IMR-90 (cell line): Measurements from ENCODE around the gene TMEM252. TPM values are rescaled to one million over a fixed set of nuclear protein-coding genes. Genes with fewer than 3 reads are reported as not detected.

Source experiments
- ATAC-seq: fragments of 200-7000 bp; cut with Tn5 transposase; 2 replicates; pipeline ENCODE4 v1.9.1; 2020; ENCODE audit warnings: low read depth, mild to moderate bottlenecking, moderate library complexity
- BruUV-seq: library from RNA; stranded (reverse); fragments of 400-500 nt; replicated peaks from 2 replicates; lab custom pipeline; 2021; lab: Mats Ljungman, UMichigan
- CTCF ChIA-PET: fragments of 300-600 bp; formaldehyde crosslinking; extraction: SDS; loops from one replicate; lab custom pipeline; 2021; ENCODE audit warnings: antibody characterized with exemption; lab: Yijun Ruan, JAX
- POLR2A ChIA-PET: fragments of 300-600 bp; sonication (Branson Sonifier 250); formaldehyde crosslinking; loops from one replicate; lab custom pipeline; 2022; ENCODE audit warnings: antibody characterized with exemption; ENCODE audit not compliant: unreplicated experiment; lab: Charles Lee
- DNase-seq: peaks from one replicate; pipeline ENCODE4 v3.0.0; 2013
- H2AFZ ChIP-seq: replicated peaks from 2 replicates; pipeline ENCODE3; 2013; ENCODE audit warnings: low read length, mild to moderate bottlenecking; ENCODE audit not compliant: poor library complexity
- H2AK5ac ChIP-seq: 2 replicates; pipeline ENCODE4 v1.6.1; 2013; ENCODE audit warnings: low read depth, low read length, inconsistent platforms
- H2AK9ac ChIP-seq: replicated peaks from 2 replicates; pipeline ENCODE3; 2013; ENCODE audit warnings: mild to moderate bottlenecking, low read depth, low read length, moderate library complexity; ENCODE audit not compliant: poor library complexity
- H2BK120ac ChIP-seq: 2 replicates; pipeline ENCODE4 v1.6.1; 2013; ENCODE audit warnings: low read depth, low read length, inconsistent platforms
- H2BK15ac ChIP-seq: 3 replicates; pipeline ENCODE4 v1.6.1; 2013; ENCODE audit warnings: low read depth, low read length, inconsistent platforms
- H2BK20ac ChIP-seq: 2 replicates; pipeline ENCODE4 v1.6.1; 2013; ENCODE audit warnings: low read depth, mild to moderate bottlenecking, inconsistent platforms, low read length, moderate library complexity
- H2BK5ac ChIP-seq: 2 replicates; pipeline ENCODE4 v1.6.1; 2013; ENCODE audit warnings: mild to moderate bottlenecking, low read depth, low read length, inconsistent platforms; ENCODE audit not compliant: poor library complexity, severe bottlenecking
- H3K14ac ChIP-seq: replicated peaks from 2 replicates; pipeline ENCODE4 v1.6.1; 2013; ENCODE audit warnings: low read depth, low read length, inconsistent platforms
- H3K18ac ChIP-seq: 2 replicates; pipeline ENCODE4 v1.6.1; 2013; ENCODE audit warnings: low read depth, low read length, control low read depth
- H3K23ac ChIP-seq: 2 replicates; pipeline ENCODE4 v1.6.1; 2013; ENCODE audit warnings: low read depth, low read length, inconsistent platforms
- H3K27ac ChIP-seq: 2 replicates; pipeline ENCODE4 v1.5.1; 2013; ENCODE audit warnings: mild to moderate bottlenecking, control low read depth, low read length; ENCODE audit not compliant: insufficient read depth
- H3K27me3 ChIP-seq: 2 replicates; pipeline ENCODE4 v1.6.1; 2013; ENCODE audit warnings: low read length; ENCODE audit not compliant: control insufficient read depth, insufficient read depth
- H3K36me3 ChIP-seq: 2 replicates; pipeline ENCODE4 v1.6.1; 2013; ENCODE audit warnings: low read length, mixed read lengths; ENCODE audit not compliant: control insufficient read depth, insufficient read depth
- H3K4ac ChIP-seq: 2 replicates; pipeline ENCODE4 v1.6.1; 2013; ENCODE audit warnings: low read depth, low read length, inconsistent platforms
- H3K4me1 ChIP-seq: 2 replicates; pipeline ENCODE4 v1.6.1; 2013; ENCODE audit warnings: low read length, mixed read lengths; ENCODE audit not compliant: control insufficient read depth, insufficient read depth
- H3K4me2 ChIP-seq: 2 replicates; pipeline ENCODE4 v1.6.1; 2013; ENCODE audit warnings: low read depth, mild to moderate bottlenecking, control low read depth, low read length, moderate library complexity
- H3K4me3 ChIP-seq: 2 replicates; pipeline ENCODE4 v1.5.1; 2013; ENCODE audit warnings: low read depth, mild to moderate bottlenecking, control low read depth, low read length, moderate library complexity; ENCODE audit not compliant: insufficient read depth
- H3K56ac ChIP-seq: 2 replicates; pipeline ENCODE4 v1.6.1; 2013; ENCODE audit warnings: low read length, inconsistent platforms; ENCODE audit not compliant: insufficient read depth; ENCODE audit errors: extremely low read depth
- H3K79me1 ChIP-seq, 2 experiments: 2 replicates each; pipeline ENCODE4 v1.6.1; 2013; ENCODE audit warnings: low read length in 2 of 2, inconsistent platforms in 1 of 2, low read depth in 1 of 2
- H3K9ac ChIP-seq: 2 replicates; pipeline ENCODE4 v1.6.1; 2013; ENCODE audit warnings: low read depth, low read length, control low read depth
- H3K9me1 ChIP-seq: 2 replicates; pipeline ENCODE4 v1.6.1; 2013; ENCODE audit warnings: low read length, inconsistent platforms; ENCODE audit not compliant: insufficient read depth
- H3K9me3 ChIP-seq: 2 replicates; pipeline ENCODE4 v1.6.1; 2013; ENCODE audit warnings: low read length; ENCODE audit not compliant: control insufficient read depth, insufficient read depth
- H4K20me1 ChIP-seq: 2 replicates; pipeline ENCODE4 v1.6.1; 2013; ENCODE audit warnings: low read length, inconsistent platforms; ENCODE audit not compliant: insufficient read depth
- H4K5ac ChIP-seq: 2 replicates; pipeline ENCODE4 v1.6.1; 2013; ENCODE audit warnings: mild to moderate bottlenecking, low read depth, low read length, control low read depth
- H4K8ac ChIP-seq, 2 experiments: 2 replicates each; pipeline ENCODE4 v1.6.1; 2013; ENCODE audit warnings: low read depth in 2 of 2, low read length in 2 of 2, control low read depth in 1 of 2, inconsistent platforms in 1 of 2
- H4K91ac ChIP-seq: 2 replicates; pipeline ENCODE4 v1.6.1; 2013; ENCODE audit warnings: low read depth, low read length, inconsistent platforms; ENCODE audit not compliant: insufficient read depth
- BHLHE40 ChIP-seq: fragments of 150-350 bp; IDR thresholded peaks from 2 replicates; pipeline ENCODE4 v1.6.1; 2016; ENCODE audit warnings: mild to moderate bottlenecking, low read depth, low read length
- CHD1 ChIP-seq: IDR thresholded peaks from 2 replicates; pipeline ENCODE4 v1.6.1; 2012; ENCODE audit warnings: low read depth, low read length, improper control_type of control experiment
- MAZ ChIP-seq: IDR thresholded peaks from 2 replicates; pipeline ENCODE4 v1.6.1; 2012; ENCODE audit warnings: low read depth, mild to moderate bottlenecking, low read length, improper control_type of control experiment, moderate library complexity, borderline replicate concordance
- MXI1 ChIP-seq: IDR thresholded peaks from 2 replicates; pipeline ENCODE4 v1.6.1; 2012; ENCODE audit warnings: low read depth, mild to moderate bottlenecking, low read length, moderate library complexity, borderline replicate concordance
- NFE2L2 ChIP-seq: fragments of 150-350 bp; IDR thresholded peaks from 2 replicates; pipeline ENCODE4 v1.6.1; 2016; ENCODE audit warnings: low read depth, mild to moderate bottlenecking, low read length
- POLR2A ChIP-seq: IDR thresholded peaks from 2 replicates; pipeline ENCODE4 v1.6.1; 2012; ENCODE audit warnings: mild to moderate bottlenecking, low read depth, low read length
- RCOR1 ChIP-seq: IDR thresholded peaks from 2 replicates; pipeline ENCODE4 v1.6.1; 2012; ENCODE audit warnings: mild to moderate bottlenecking, low read length, improper control_type of control experiment; ENCODE audit not compliant: insufficient replicate concordance
- RFX5 ChIP-seq: IDR thresholded peaks from 2 replicates; pipeline ENCODE4 v1.8.0; 2012; ENCODE audit warnings: low read depth, mild to moderate bottlenecking, low read length, moderate library complexity
- SMC3 ChIP-seq: fragments of 150-350 bp; IDR thresholded peaks from 2 replicates; pipeline ENCODE4 v1.6.1; 2016; ENCODE audit warnings: low read depth, mild to moderate bottlenecking, antibody characterized with exemption, low read length, moderate library complexity
- USF2 ChIP-seq: fragments of 150-350 bp; IDR thresholded peaks from 2 replicates; pipeline ENCODE4 v1.6.1; 2017; ENCODE audit warnings: mild to moderate bottlenecking, antibody characterized with exemption, low read length, low read depth
- WGBS, 2 experiments: methylation state at CpG; one replicate each; pipeline versions ENCODE4 v1.1.5 to v1.1.7; 2013; ENCODE audit warnings: missing lambda C conversion rate in 2 of 2; ENCODE audit not compliant: insufficient read length in 1 of 2; ENCODE audit errors: extremely low coverage in 2 of 2; 5-methylcytosine and 5-hydroxymethylcytosine counted together
- dilution Hi-C: fragments of 300-500 bp; cut with HindIII; formaldehyde crosslinking; loops from one replicate; pipeline ENCODE4 v1.14.3; 2018; ENCODE audit warnings: low sequenced_read_pairs; ENCODE audit not compliant: unreplicated experiment
- in situ Hi-C: fragments of 300-500 bp; cut with MboI; formaldehyde crosslinking; loops from 3 replicates; pipeline ENCODE4 v1.14.3; 2019; ENCODE audit warnings: low sequenced_read_pairs, inconsistent platforms, mixed read lengths
- intact Hi-C: fragments of 100-400 bp; cut with micrococcal nuclease; formaldehyde crosslinking; loops from 2 replicates; pipeline ENCODE4 v1.10.0; 2022
- polyA plus RNA-seq, 3 experiments: library from polyadenylated mRNA; depleted of rRNA; stranded (reverse); fragments of >200 nt; gene quantifications; 2 replicates each; pipeline ENCODE4 v1.2.3, GENCODE V29; 2012; ENCODE audit warnings: low replicate concordance in 1 of 3
- total RNA-seq: library from RNA; depleted of rRNA; stranded (reverse); fragments of >200 nt; gene quantifications from 2 replicates; pipeline ENCODE4 v1.2.3, GENCODE V29; 2012

TMEM252 gene
- total and polyA plus RNA-seq, 2 of the 4 experiments (the other 2 are of a cell fraction), result not detected

- H3K23ac ChIP-seq, result no peak overlapping the region
- H3K18ac ChIP-seq, result no peak overlapping the region
- no peak overlapping the region for H2BK20ac ChIP-seq
- no peak overlapping the region for H3K56ac ChIP-seq
- H3K36me3 ChIP-seq, result no peaks in the 10 kb centered on the region
- in situ Hi-C loops (no loop called here), dilution Hi-C loops (no loop called here), intact Hi-C loops (no loop called here)
- TF ChIP-seq NFE2L2 (no peak), CHD1 (no peak), RCOR1 (no peak), MAZ (no peak), MXI1 (no peak), POLR2A (no peak), USF2 (no peak), RFX5 (no peak), BHLHE40 (no peak), SMC3 (no peak)
- BruUV-seq, result no TSS peak
- DNase-seq, result peak; percentile 26
- no peaks in the 10 kb centered on the region for H3K4me1 ChIP-seq
- H4K5ac ChIP-seq, result no peak overlapping the region
- H2BK5ac ChIP-seq, result no peak overlapping the region
- H3K9me1 ChIP-seq, result no peaks in the 10 kb centered on the region
- H3K27ac ChIP-seq, result no peak overlapping the region
- no peaks in the 10 kb centered on the region for H3K9me3 ChIP-seq
- H3K4ac ChIP-seq, result no peak overlapping the region
- H3K9ac ChIP-seq, result no peak overlapping the region
- POLR2A ChIA-PET, result interaction anchor here (0.6 kb wide), 1 partner anchor 15 kb away, joined by 9 read pairs; no protein-coding TSS in a partner anchor
- no peaks in the 10 kb centered on the region for H3K79me1 ChIP-seq
- H3K4me3 ChIP-seq, result no peak overlapping the region
- H3K14ac ChIP-seq, result no peak overlapping the region
- no peak overlapping the region for H4K8ac ChIP-seq
- no peak overlapping the region for H2AK9ac ChIP-seq
- no CpG with 5 or more reads among the region's 3 CpGs for WGBS, 2 experiments
- no peak overlapping the region for H2AFZ ChIP-seq
- H2BK120ac ChIP-seq, result no peak overlapping the region
- no peak for ATAC-seq
- H2BK15ac ChIP-seq, result no peak overlapping the region
- H2AK5ac ChIP-seq, result no peak overlapping the region
- H4K91ac ChIP-seq, result no peak overlapping the region
- no peaks in the 10 kb centered on the region for H4K20me1 ChIP-seq
- peaks cover 3% of the 10 kb centered on the region for H3K27me3 ChIP-seq
- CTCF ChIA-PET, result interaction anchor here (1.0 kb wide), 1 partner anchor 31 kb away, joined by 3 read pairs; no protein-coding TSS in a partner anchor
- H3K4me2 ChIP-seq, result no peak overlapping the region
Observed at GRCh38 chr9:68538200-68538599, 2.5 kb downstream of the TMEM252 start.
